Fibroblast of lung (primary cell): Measurements from ENCODE around the gene SUGT1. TPM values are rescaled to one million over a fixed set of nuclear protein-coding genes. Genes with fewer than 3 reads are reported as not detected.

Experiments used
- DNase-seq, 2 donors: peaks; one replicate each; pipeline versions ENCODE4 v3.0.0 to v3.0.0-alpha.2; 2010; ENCODE audit warnings: low read depth in 2 of 2
- H2AFZ ChIP-seq: 2 replicates; pipeline ENCODE4 v1.5.1; 2012; ENCODE audit warnings: low read length, control low read depth, inconsistent platforms
- H3K27ac ChIP-seq: 2 replicates; pipeline ENCODE4 v1.5.1; 2011; ENCODE audit warnings: low read length, control low read depth; ENCODE audit not compliant: insufficient read depth
- H3K27me3 ChIP-seq: 2 replicates; pipeline ENCODE4 v1.5.1; 2011; ENCODE audit warnings: mild to moderate bottlenecking, low read length; ENCODE audit not compliant: control insufficient read depth, insufficient read depth
- H3K36me3 ChIP-seq: 2 replicates; pipeline ENCODE4 v1.5.1; 2011; ENCODE audit warnings: low read length; ENCODE audit not compliant: control insufficient read depth, insufficient read depth
- H3K4me1 ChIP-seq: 2 replicates; pipeline ENCODE4 v1.5.1; 2011; ENCODE audit warnings: low read length; ENCODE audit not compliant: control insufficient read depth, insufficient read depth; ENCODE audit errors: extremely low read depth
- H3K4me2 ChIP-seq: 2 replicates; pipeline ENCODE4 v1.5.1; 2011; ENCODE audit warnings: low read length, control low read depth; ENCODE audit not compliant: insufficient read depth; ENCODE audit errors: extremely low read depth
- H3K4me3 ChIP-seq, 4 experiments: fragments of 200-600 bp in 1 of 4; sonication (generic) in 1 of 4; replicated peaks in 1 of 4; 2 replicates each; pipeline ENCODE4 v1.5.1; 2011 to 2016; ENCODE audit warnings: low read length in 4 of 4, low read depth in 3 of 4, mild to moderate bottlenecking in 3 of 4, control low read depth in 2 of 4, inconsistent platforms in 1 of 4, mixed read lengths in 1 of 4; ENCODE audit not compliant: insufficient read depth in 1 of 4; ENCODE audit errors: control extremely low read depth in 1 of 4
- H3K79me2 ChIP-seq: 2 replicates; pipeline ENCODE4 v1.5.1; 2012; ENCODE audit warnings: mild to moderate bottlenecking, low read length, inconsistent platforms; ENCODE audit not compliant: control insufficient read depth, insufficient read depth
- H3K9ac ChIP-seq: 2 replicates; pipeline ENCODE4 v1.5.1; 2011; ENCODE audit warnings: mild to moderate bottlenecking, low read length, control low read depth; ENCODE audit not compliant: insufficient read depth
- H3K9me3 ChIP-seq: 2 replicates; pipeline ENCODE4 v1.5.1; 2012; ENCODE audit warnings: low read depth, low read length; ENCODE audit not compliant: control insufficient read depth, insufficient read depth
- H4K20me1 ChIP-seq: 2 replicates; pipeline ENCODE4 v1.5.1; 2011; ENCODE audit warnings: low read length; ENCODE audit not compliant: control insufficient read depth, insufficient read depth; ENCODE audit errors: extremely low read depth
- CTCF ChIP-seq, 2 donors: IDR thresholded peaks in 1 of 2; conservative IDR thresholded peaks in 1 of 2; 1 replicate in 1 of 2; 2 replicates in 1 of 2; pipeline ENCODE4 v1.5.1; 2011 to 2012; ENCODE audit warnings: low read length in 2 of 2, control low read depth in 1 of 2, inconsistent platforms in 1 of 2, low read depth in 1 of 2, mild to moderate bottlenecking in 1 of 2
- EZH2 ChIP-seq: IDR thresholded peaks from 2 replicates; pipeline ENCODE4 v1.5.1; 2012; ENCODE audit warnings: low read length, control low read depth, mild to moderate bottlenecking; ENCODE audit errors: missing control alignments
- polyA plus RNA-seq, 2 donors: library from polyadenylated mRNA; depleted of rRNA in 1 of 2; stranded (reverse) in 1 of 2; unstranded in 1 of 2; fragments of >200 nt; gene quantifications; 2 replicates each; pipeline ENCODE4 v1.2.1, GENCODE V29; 2011 to 2012; ENCODE audit warnings: missing spikeins in 1 of 2
- total RNA-seq: library from RNA; depleted of rRNA; stranded (reverse); fragments of >200 nt; gene quantifications from 2 replicates; pipeline ENCODE4 v1.2.1, GENCODE V29; 2014

Gene SUGT1
- total and polyA plus RNA-seq, 2 donors (not counting 1 experiment from before 2014, with no cell fraction given): 45.2 to 59.4 TPM

GRCh38 chr13:52749419-52749818 lies 96.8 kb downstream of the SUGT1 start:
- H3K27ac ChIP-seq: no peak overlapping the region
- no peak for DNase-seq
- TF ChIP-seq CTCF (conservative IDR thresholded peaks at IDR 0.05 in 1 of 2, IDR thresholded peaks at IDR 0.05 in 1 of 2; ENCODE audit: low read depth in 1 of 2, low read length in 2 of 2) (no peak), EZH2 (no peak)

More at GRCh38 chr13:52749419-52749818, 96.8 kb downstream of the SUGT1 start:
- H3K79me2 ChIP-seq: no peaks in the 10 kb centered on the region
- no peaks in the 10 kb centered on the region for H3K9me3 ChIP-seq
- H2AFZ ChIP-seq: no peak overlapping the region
- no peak overlapping the region for H3K9ac ChIP-seq
- no peaks in the 10 kb centered on the region for H3K4me1 ChIP-seq
- no peaks in the 10 kb centered on the region for H3K27me3 ChIP-seq
- H3K4me3 ChIP-seq: no peak overlapping the region
- no peaks in the 10 kb centered on the region for H4K20me1 ChIP-seq
- no peak overlapping the region for H3K4me2 ChIP-seq
- no peaks in the 10 kb centered on the region for H3K36me3 ChIP-seq

Other genes starting within 250 kb of the SUGT1 start
- gene THSD1, start 246.7 kb upstream of the SUGT1 start, total RNA-seq: 9.1 and 9.8 TPM in 2 replicates
- 5.2 and 10.2 TPM in 2 replicates for gene THSD1, start 246.7 kb upstream of the SUGT1 start, polyA plus RNA-seq
- 22.6 and 28.2 TPM in 2 replicates for gene VPS36, start 202.2 kb upstream of the SUGT1 start, total RNA-seq
- 15.8 and 16.2 TPM in 2 replicates for gene VPS36, start 202.2 kb upstream of the SUGT1 start, polyA plus RNA-seq
- 9.5 and 24.8 TPM in 2 replicates for gene CKAP2, start 197.4 kb upstream of the SUGT1 start, total RNA-seq
- gene CKAP2, start 197.4 kb upstream of the SUGT1 start, polyA plus RNA-seq: 10.5 and 28.2 TPM in 2 replicates
- gene HNRNPA1L2, start 10.4 kb upstream of the SUGT1 start, total RNA-seq: 3.1 and 3.3 TPM in 2 replicates
- gene HNRNPA1L2, start 10.4 kb upstream of the SUGT1 start, polyA plus RNA-seq: 8.7 and 9.8 TPM in 2 replicates
- not detected in 2 replicates for gene CNMD, start 87.0 kb downstream of the SUGT1 start, total RNA-seq
- gene CNMD, start 87.0 kb downstream of the SUGT1 start, polyA plus RNA-seq: not detected in 2 replicates
- gene PCDH8, start 195.8 kb downstream of the SUGT1 start, total RNA-seq: not detected in 2 replicates
- gene PCDH8, start 195.8 kb downstream of the SUGT1 start, polyA plus RNA-seq: not detected in 2 replicates